Measurements from ENCODE around the gene PPARG. TPM values are rescaled to one million over a fixed set of nuclear protein-coding genes. Genes with fewer than 3 reads are reported as not detected.
"Not testable (repeated sequence)": the region's sequence is repeated elsewhere in the genome, so short reads cannot be mapped to it uniquely, and the experiment has no call there.

PPARG gene
- polyA plus RNA-seq, 3 donors = 24.3 to 28.2 (median 25.2) TPM

DNA sequence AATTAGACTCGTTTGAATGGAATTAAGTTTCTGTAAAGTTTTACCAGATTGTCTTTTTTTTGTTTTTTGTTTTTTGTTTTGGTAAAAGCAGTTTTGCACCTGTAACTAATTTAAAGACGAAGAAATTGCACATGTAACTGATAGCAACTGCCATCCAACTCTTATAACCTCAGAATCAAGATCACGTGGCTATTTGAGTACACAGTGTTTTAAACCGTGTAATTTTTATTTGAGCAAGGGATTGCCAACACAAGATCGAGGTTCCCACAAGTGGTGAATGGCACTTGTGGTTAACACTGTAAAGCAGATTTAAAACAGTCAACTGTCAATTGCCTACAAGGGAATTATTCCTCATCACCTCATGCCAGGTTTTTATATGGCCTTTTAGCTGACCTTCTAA lies 67.3 kb downstream of the PPARG start:
- no peak for DNase-seq (ENCODE audit: extremely low read depth in 1 of 11, low read depth in 9 of 11, low spot score in 4 of 11)

DNA sequence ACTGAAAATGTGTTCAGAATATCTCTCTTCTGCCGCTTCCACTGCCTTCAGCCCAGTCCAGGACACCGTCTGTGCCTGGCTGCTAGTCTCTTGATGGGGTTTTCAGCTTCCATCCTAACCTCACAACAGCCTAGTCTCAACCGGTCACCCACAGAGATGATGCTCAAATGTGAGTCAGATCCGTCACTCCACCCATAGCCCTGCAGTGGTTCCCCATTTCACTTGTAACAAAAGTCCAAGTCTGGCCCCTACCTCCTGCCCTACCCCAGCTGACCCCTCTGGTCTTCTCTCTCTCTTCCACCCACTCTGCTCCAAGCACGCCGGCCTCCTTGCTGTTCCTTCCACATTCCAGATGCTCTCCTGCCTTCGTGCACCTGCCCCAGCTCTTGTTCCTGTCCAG lies 68.1 kb downstream of the PPARG start:
- DNase-seq (ENCODE audit: extremely low read depth in 1 of 11, low read depth in 9 of 11, low spot score in 4 of 11) = no peak

GRCh38 chr3:12357456-12357855 lies 68.6 kb downstream of the PPARG start:
- DNase-seq (ENCODE audit: extremely low read depth in 1 of 11, low read depth in 9 of 11, low spot score in 4 of 11) = no peak

GRCh38 chr3:12363397-12364195 lies 74.7 kb downstream of the PPARG start:
- no peak for DNase-seq (ENCODE audit: extremely low read depth in 1 of 11, low read depth in 9 of 11, low spot score in 4 of 11)

- no peak for DNase-seq (ENCODE audit: extremely low read depth in 1 of 11, low read depth in 9 of 11, low spot score in 4 of 11)
Observed at GRCh38 chr3:12367346-12367745, 78.5 kb downstream of the PPARG start.

DNA sequence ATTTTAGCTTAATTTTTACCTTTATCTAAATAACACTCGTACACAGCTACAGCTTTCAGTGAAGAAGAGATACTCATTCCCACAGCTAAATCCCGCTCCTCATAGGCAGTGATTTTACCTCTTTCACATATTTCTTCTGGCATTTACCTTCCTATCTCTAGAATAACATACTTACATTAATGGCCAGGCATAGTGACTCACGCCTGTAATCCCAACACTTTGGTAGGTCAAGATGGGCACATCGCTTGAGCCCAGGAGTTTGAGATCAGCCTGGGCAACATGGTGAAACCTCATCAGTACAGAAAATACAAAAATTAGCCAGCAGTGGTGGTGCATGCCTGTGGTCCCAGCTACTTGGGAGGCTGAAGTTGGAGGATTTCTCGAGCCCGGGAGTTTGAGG lies 80.2 kb downstream of the PPARG start:
- no peak for DNase-seq (ENCODE audit: extremely low read depth in 1 of 11, low read depth in 9 of 11, low spot score in 4 of 11)

GRCh38 chr3:12369598-12369997 lies 80.7 kb downstream of the PPARG start:
- DNase-seq (ENCODE audit: extremely low read depth in 1 of 11, low read depth in 9 of 11, low spot score in 4 of 11) = no peak

DNA sequence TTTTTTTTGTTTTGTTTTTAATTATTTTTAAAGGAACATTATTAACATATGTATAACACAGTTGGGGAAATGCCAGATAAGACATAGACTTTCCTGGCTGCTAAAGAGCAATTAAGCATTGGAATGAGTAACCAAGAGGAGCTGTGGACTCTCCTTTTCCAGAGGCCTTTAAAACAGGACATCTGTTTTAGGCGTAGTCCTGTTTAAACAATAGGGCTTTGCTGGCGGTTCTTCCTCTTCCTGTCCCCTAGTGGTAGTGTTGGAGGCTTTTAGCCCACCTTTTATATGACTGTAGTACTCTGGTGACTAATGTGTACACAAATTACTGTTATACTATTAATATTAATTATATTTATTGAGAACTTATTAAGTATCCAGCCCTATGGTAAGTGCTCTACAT lies 81.9 kb downstream of the PPARG start:
- DNase-seq (ENCODE audit: extremely low read depth in 1 of 11, low read depth in 9 of 11, low spot score in 4 of 11) = no peak

GRCh38 chr3:12371525-12372140 lies 82.8 kb downstream of the PPARG start:
- no peak for DNase-seq (ENCODE audit: extremely low read depth in 1 of 11, low read depth in 9 of 11, low spot score in 4 of 11)

DNA sequence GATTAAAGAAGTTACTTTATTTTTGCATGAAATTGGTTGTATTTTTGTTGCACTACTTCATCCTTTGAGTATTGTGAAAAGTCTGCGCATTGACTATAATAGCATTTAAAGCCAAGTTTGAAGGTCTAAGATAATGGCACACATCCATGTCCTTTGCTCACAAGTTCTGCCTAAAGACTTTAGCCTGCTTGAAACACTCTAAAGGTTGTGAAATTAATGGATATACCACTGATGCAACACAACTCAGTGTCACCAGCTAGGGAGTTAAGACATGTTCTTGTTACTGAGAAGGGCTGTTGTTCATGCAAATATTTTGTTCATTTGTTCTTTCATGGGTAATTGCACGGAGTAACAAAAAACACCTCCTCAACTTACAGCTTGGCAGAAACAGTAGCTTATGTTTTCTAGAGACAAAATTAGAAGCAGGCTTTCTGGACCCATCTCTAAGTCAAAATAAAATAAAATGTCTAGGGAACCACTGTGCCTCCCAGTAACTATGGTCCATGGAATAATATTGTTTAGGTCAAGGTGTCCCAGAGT lies 83.9 kb downstream of the PPARG start:
- no peak for DNase-seq (ENCODE audit: extremely low read depth in 1 of 11, low read depth in 9 of 11, low spot score in 4 of 11)

GRCh38 chr3:12375572-12375971 lies 86.7 kb downstream of the PPARG start:
- DNase-seq (ENCODE audit: extremely low read depth in 1 of 11, low read depth in 9 of 11, low spot score in 4 of 11) = no peak

- no peak for DNase-seq (ENCODE audit: extremely low read depth in 1 of 11, low read depth in 9 of 11, low spot score in 4 of 11)
Observed at GRCh38 chr3:12379640-12380429, 91.0 kb downstream of the PPARG start.

GRCh38 chr3:12380461-12380860 lies 91.6 kb downstream of the PPARG start:
- no peak for DNase-seq (ENCODE audit: extremely low read depth in 1 of 11, low read depth in 9 of 11, low spot score in 4 of 11)

DNA sequence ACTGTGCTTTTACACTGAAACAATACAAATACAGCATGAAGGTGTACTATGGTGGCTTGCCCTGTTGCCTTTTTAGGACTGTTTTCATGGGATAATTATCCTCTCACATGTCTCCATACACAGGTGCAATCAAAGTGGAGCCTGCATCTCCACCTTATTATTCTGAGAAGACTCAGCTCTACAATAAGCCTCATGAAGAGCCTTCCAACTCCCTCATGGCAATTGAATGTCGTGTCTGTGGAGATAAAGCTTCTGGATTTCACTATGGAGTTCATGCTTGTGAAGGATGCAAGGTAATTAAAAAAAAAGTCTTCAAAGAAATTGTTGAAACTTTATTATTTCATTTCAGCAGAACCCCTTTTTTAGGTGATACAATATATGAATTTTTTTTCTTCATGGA lies 92.3 kb downstream of the PPARG start:
- no peak for DNase-seq (ENCODE audit: extremely low read depth in 1 of 11, low read depth in 9 of 11, low spot score in 4 of 11)

DNA sequence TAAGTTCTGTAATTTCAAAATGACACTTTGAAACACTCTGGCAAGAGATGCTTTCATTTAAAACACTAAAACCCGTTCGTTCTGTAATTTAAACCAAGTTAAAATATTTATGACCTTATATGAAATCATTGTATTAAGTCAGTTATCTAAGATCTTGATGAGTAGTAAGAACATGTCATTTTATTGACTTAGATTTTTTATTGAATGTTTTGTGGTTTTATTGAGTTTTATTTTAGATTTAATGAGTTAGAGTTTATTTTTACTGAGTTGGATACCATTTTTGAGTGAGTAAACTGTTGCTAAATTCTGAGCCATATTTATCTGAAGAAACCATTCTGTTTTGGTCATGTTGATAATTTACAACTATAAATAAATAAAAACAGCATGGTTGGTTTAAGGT lies 94.3 kb downstream of the PPARG start:
- DNase-seq (ENCODE audit: extremely low read depth in 1 of 11, low read depth in 9 of 11, low spot score in 4 of 11) = no peak

GRCh38 chr3:12384451-12385233 lies 95.8 kb downstream of the PPARG start:
- DNase-seq (ENCODE audit: extremely low read depth in 1 of 11, low read depth in 9 of 11, low spot score in 4 of 11) = no peak

- not testable (repeated sequence) for DNase-seq (ENCODE audit: extremely low read depth in 1 of 11, low read depth in 9 of 11, low spot score in 4 of 11)
Observed at GRCh38 chr3:12386514-12387291, 97.8 kb downstream of the PPARG start.

DNA sequence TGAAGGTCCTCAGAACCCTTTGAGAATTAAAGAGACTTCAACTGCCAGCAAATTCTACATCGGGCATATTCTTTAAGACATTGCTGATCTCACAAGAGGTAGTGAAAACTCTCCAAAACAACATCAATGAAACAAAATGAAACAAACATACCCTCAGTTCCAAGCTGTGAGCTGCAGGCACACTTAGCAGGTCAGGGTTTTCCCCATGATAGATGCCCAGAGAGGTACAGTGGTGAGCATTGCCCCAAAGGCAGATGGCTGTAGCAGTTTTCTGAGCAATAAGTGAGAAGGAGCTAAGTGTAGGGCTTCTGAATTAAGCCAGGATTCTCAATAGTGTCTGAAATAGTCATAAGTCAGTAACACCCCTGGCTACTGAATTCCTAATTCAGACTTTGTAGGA lies 99.3 kb downstream of the PPARG start:
- DNase-seq (ENCODE audit: extremely low read depth in 1 of 11, low read depth in 9 of 11, low spot score in 4 of 11) = no peak

Measured in renal cortex interstitium (tissue), 11 donors.